A549 (cell line): ENCODE results near the gene GIN1.

Source experiments
- BHLHE40 ChIP-seq: IDR thresholded peaks from 2 replicates; pipeline ENCODE4 v1.6.1; 2012; ENCODE audit warnings: low read depth, low read length, inconsistent platforms
- CBX2 ChIP-seq: fragments of 200-600 bp; sonication (generic); IDR thresholded peaks from 2 replicates; pipeline ENCODE4 v1.6.1; 2016; ENCODE audit warnings: low read depth, mild to moderate bottlenecking, borderline replicate concordance
- CHD2 ChIP-seq: fragments of 150-350 bp; IDR thresholded peaks from 2 replicates; pipeline ENCODE4 v1.6.1; 2014; ENCODE audit warnings: low read length; ENCODE audit not compliant: partially characterized antibody
- ESRRA ChIP-seq: fragments of 150-350 bp; IDR thresholded peaks from 2 replicates; pipeline ENCODE4 v1.6.1; 2014; ENCODE audit warnings: mild to moderate bottlenecking, low read length, borderline replicate concordance
- GATA3 ChIP-seq: IDR thresholded peaks from 2 replicates; pipeline ENCODE4 v1.6.1; 2012; ENCODE audit warnings: borderline replicate concordance
- KDM1A ChIP-seq: fragments of 200-600 bp; sonication (generic); IDR thresholded peaks from 2 replicates; pipeline ENCODE4 v1.6.1; 2016; ENCODE audit warnings: low read depth, mild to moderate bottlenecking
- MAX ChIP-seq: IDR thresholded peaks from 2 replicates; pipeline ENCODE4 v1.6.1; 2012
- POLR2A ChIP-seq: IDR thresholded peaks from 2 replicates; pipeline ENCODE4 v1.6.1; 2012; ENCODE audit warnings: mild to moderate bottlenecking, low read length
- RCOR1 ChIP-seq: fragments of 150-350 bp; IDR thresholded peaks from 2 replicates; pipeline ENCODE4 v1.6.1; 2014; ENCODE audit warnings: antibody characterized with exemption, low read length, low read depth
- REST ChIP-seq: fragments of 200-600 bp; sonication (generic); IDR thresholded peaks from 2 replicates; pipeline ENCODE4 v1.6.1; 2016; ENCODE audit warnings: antibody characterized with exemption, mild to moderate bottlenecking, moderate library complexity
- RFX5 ChIP-seq: fragments of 450-650 bp; IDR thresholded peaks from 2 replicates; pipeline ENCODE4 v1.7.1; 2014; ENCODE audit warnings: antibody characterized with exemption, mild to moderate bottlenecking, moderate library complexity
- ZFP36 ChIP-seq: fragments of 450-650 bp; IDR thresholded peaks from 2 replicates; pipeline ENCODE4 v1.6.1; 2014; ENCODE audit warnings: borderline replicate concordance; ENCODE audit not compliant: partially characterized antibody
- TF ChIP-seq, protein P1 (sequence below): fragments of >200 bp; sonication (Bioruptor Twin); formaldehyde crosslinking; IDR thresholded peaks from 3 replicates; pipeline ENCODE4 v1.5.1; 2016
- TF ChIP-seq, protein P2 (sequence below): IDR thresholded peaks from 2 replicates; pipeline ENCODE4 v1.6.1; 2012; ENCODE audit warnings: low read depth, borderline replicate concordance

DNA sequence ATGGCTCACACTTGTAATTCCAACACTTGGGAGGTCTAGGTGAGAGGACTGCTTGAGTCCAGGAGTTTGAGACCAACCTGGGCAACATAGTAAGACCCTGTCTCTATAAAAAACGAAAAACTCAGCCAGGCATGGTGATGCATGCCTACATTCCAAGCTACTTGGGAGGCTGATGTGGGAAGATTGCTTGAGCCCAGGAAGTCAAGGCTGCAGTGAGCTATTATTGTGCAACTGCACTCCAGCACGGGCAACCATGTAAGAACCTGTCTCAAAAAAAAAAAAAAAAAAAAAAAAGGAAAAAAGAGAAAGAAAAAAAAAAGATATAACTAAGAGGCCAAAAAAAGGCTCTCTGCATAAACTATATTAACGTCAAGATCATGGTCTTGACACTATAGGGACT is 27.3 kb downstream of the GIN1 start:
- TF ChIP-seq CBX2 = no peak
- TF ChIP-seq, protein P1, sequence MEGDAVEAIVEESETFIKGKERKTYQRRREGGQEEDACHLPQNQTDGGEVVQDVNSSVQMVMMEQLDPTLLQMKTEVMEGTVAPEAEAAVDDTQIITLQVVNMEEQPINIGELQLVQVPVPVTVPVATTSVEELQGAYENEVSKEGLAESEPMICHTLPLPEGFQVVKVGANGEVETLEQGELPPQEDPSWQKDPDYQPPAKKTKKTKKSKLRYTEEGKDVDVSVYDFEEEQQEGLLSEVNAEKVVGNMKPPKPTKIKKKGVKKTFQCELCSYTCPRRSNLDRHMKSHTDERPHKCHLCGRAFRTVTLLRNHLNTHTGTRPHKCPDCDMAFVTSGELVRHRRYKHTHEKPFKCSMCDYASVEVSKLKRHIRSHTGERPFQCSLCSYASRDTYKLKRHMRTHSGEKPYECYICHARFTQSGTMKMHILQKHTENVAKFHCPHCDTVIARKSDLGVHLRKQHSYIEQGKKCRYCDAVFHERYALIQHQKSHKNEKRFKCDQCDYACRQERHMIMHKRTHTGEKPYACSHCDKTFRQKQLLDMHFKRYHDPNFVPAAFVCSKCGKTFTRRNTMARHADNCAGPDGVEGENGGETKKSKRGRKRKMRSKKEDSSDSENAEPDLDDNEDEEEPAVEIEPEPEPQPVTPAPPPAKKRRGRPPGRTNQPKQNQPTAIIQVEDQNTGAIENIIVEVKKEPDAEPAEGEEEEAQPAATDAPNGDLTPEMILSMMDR = no peak
- TF ChIP-seq ZFP36 = no peak
- no peak for TF ChIP-seq KDM1A
- TF ChIP-seq MAX = no peak
- TF ChIP-seq POLR2A = no peak
- TF ChIP-seq RCOR1 = no peak
- TF ChIP-seq, protein P2, sequence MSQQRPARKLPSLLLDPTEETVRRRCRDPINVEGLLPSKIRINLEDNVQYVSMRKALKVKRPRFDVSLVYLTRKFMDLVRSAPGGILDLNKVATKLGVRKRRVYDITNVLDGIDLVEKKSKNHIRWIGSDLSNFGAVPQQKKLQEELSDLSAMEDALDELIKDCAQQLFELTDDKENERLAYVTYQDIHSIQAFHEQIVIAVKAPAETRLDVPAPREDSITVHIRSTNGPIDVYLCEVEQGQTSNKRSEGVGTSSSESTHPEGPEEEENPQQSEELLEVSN = no peak
- no peak for TF ChIP-seq REST
- TF ChIP-seq ESRRA = no peak
- no peak for TF ChIP-seq BHLHE40
- no peak for TF ChIP-seq RFX5
- no peak for TF ChIP-seq GATA3
- TF ChIP-seq CHD2 = no peak
